NCI-H748 (cell line): Measurements from ENCODE around the gene RTN4RL1.

Source experiments
- DNase-seq: peaks from one replicate; lab custom pipeline; 2025; ENCODE audit not compliant: unreplicated experiment; lab: John Stamatoyannopoulos, UW

RTN4RL1 gene

DNA sequence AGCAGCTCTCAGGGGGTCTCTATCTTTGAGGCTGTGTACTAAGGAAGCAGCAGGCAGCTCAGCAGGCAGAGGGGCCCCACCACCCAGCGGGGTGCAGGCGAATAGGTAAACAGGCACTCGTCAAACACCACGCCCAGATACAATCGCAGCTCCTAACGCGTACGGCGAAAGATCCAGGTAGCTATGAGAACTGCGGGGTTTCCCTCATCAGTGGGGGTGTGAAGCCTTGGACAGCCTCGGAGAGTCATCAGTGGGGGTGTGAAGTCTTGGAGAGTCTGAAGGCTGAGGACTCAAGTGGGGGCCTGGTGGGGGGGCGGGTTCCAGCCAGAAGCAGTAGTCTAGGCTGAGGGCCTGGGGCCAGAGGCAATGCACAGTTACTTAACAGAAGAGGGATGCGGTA lies 69.0 kb downstream of the RTN4RL1 start:
- peak; percentile 71 for DNase-seq

DNA sequence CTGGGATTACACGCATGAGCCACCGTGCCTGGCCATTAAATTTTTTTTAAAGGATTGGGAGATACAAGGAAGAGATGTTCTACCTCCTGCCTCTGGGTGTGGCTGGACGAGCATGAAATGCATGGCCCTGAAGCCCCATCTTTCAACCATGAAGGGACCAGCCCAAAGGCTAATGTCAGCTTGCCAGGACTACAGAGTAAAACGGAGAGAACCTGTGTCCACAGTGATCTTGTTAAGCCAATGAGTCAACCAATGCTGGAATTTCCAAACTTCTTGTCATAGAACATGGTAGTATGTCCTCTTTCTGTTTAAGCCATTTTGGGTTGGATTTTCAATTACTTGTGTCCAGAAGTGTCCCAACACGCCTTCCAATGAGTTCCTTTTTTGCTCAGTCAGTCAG lies 71.3 kb downstream of the RTN4RL1 start:
- no peak for DNase-seq

DNA sequence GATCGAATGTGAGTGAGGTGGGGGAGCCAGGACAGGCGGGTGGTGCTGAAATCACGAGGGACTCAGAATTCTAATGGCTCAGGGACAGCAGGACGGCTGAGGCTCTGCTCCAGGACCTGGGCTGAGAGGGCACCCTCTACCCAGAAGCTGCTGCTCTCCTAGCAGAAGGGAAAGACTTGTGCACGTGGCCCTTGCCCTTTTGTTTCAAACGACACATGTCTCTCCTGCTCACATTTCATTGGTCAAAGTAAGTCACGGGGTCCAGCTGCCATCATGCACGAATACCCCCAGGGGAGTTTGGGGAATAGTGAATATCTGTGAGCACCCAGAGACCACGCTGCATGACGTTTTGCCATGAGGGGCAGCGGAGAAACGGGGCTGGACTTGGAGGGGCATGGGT lies 73.2 kb downstream of the RTN4RL1 start:
- no peak for DNase-seq

DNA sequence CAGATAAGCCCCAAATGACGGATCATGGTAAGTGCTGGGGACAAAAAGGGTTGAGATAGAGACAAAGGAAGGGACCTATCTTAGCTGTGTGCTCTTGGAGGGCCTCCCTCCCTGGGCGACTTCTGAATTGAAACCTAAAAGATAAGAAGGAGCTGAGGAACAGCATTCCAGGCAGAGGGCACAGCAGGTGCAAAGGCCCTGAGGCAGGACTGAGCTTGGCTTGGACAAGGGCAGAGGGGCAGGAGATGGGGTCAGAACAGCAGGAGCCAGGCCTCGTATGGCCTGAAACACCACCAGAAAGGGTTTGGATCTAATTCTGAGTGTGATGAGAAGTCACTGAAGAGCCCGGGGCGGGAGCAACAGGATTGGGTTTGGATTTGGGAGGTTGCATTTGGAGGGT lies 75.4 kb downstream of the RTN4RL1 start:
- no peak for DNase-seq

DNA sequence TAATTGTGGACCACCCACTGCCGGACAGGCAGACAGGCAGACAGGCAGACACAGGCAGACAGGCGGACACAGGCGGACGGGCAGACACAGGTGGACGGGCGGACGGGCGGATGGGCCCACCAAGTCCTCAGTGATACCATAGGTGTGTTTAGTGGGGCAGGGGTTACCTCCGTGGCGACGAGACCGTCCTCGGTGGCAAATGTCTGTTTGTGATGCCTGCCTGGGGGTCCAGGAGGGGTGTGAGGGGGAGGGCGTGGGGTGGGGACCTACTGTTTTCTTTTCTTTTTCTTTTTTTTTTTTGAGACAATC lies 76.7 kb downstream of the RTN4RL1 start:
- DNase-seq, result no peak

DNA sequence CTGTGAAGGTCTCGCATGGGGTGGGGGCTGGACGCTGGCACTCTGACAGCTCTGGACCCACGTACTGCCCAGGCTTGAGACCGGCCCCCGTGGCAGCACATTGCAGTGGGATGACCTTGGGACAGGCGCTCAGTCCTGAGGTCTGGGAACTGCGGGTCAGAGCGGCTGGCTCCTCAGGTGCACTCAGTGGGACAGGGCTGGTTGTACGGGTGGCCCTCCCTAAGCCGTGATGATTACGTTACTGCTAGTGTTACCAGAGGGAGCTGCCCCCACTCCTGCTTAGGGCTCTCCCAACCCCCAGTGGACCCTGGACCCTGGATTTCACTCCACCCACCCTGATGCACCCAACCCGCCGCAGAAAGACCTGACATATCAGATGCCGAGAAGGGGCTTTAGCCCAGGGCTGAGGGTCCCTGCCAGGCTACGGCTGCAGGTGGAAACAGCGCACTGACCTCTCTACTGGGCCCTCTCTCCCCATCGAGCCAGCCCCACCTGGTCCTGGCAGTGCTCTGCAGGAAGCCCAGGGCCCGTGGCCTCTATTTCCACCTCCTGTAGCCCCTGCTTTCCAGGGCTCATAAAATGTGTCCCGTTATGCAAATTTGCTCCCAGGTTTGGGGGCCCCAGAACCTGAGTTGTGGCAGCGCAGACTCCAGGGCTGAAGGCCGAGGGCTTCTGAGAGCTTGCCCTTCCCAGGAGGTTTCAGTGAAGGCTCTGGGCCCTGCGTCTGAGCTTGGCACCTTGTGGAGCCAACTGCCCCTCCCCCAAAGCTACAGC lies 77.2 kb downstream of the RTN4RL1 start:
- no peak for DNase-seq

DNA sequence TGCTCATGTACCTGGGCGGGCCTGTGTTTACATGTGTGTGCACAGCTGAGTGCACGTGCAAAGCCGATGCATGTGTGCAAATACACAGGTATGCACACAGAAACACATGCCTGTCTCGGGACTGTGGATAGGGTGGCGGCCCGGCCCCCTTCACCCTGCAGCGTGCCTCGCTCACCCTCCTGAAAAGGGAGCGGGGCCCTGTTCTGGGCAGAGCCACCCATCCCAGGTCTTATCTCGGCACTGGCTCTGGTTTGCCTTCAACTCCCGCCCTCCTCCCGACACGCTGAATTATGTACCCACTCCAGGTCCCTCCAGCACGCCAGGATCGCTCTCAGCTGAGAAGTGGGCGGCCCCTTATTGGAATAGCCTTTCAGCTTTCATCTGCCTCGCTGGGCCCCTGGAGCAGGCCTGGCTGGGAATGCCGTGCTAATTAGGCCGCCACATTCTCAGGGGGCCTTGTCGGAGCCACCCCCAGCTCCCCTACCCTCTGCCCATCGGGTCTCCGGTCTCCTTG lies 77.8 kb downstream of the RTN4RL1 start:
- no peak for DNase-seq

DNA sequence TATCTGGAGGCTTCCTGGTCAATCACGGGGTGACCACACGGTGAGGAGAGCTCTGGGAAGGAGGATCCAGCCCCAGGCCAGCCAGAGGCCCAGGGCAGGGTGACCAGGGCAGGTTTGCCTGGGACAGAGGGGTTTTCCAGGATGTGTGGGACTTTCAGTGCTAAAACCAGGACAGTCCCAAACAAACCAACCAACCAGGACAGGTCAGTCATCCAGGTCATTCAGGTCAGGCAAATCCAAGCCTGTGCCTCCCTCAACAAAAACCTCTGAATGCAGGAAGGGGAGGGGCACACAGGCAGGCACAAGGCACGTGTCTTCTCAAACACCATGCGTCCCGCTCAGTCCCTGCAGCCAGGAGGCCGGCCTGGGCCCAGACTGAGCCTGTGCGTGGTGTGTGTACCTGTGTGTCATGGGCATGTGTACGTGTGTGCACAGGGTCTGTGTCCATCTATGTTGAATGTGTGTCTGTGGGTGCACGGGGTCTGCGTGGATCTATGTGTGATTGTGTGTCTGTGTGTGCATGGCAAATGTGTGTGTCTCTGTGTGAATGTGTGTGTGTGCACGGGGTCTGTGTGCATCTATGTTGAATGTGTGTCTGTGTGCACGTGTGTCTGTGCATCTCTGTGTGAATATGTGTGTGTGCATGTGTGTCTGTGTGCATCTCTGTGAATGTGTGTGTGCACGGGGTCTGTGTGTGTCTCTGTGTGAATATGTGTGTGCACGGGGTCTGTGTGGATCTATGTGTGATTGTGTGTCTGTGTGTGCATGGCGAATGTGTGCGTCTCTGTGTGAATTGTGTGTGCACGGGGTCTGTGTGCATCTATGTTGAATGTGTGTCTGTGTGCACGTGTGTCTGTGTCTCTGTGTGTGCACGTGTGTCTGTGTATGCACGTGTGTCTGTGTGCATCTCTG lies 78.9 kb downstream of the RTN4RL1 start:
- DNase-seq, result no peak

DNA sequence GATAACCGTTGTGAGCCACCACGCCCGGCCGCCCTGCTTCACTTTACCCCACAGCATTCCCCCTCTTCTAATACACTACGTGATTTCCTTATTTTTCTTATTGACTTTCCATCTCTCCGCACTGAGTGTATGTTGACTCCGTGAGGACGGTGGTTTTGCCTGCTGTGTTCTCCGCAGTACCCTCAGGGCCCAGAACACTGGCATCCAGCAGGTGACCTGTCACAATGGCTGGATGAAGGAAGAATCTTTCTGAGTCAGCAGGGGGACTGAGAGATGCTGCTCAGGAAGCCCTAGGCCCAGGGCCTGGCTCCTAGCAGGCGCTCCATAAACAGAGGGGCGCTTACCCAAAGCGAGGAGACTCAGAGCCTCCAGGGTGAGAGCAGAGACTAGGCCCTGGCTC lies 79.5 kb downstream of the RTN4RL1 start:
- no peak for DNase-seq

DNA sequence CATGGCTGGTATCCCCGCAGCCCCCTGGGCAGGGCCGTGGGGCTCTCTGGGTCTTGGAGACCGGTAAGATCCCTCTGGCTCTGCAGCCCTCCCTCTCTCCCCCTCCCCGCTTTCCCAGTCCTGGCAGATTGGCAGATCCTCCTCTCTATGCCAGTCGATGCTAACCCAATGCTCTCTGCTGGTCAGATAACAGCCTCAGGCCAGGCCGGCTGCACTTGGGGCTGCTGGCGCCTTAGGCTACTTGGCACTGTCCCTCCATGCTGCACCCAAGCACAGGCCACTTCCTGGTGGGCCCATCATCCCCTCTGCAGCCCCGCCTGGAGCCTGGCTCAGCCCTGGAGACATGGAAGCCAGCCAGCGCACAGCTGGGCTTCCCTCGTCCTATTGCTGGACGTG lies 81.7 kb downstream of the RTN4RL1 start:
- no peak for DNase-seq

DNA sequence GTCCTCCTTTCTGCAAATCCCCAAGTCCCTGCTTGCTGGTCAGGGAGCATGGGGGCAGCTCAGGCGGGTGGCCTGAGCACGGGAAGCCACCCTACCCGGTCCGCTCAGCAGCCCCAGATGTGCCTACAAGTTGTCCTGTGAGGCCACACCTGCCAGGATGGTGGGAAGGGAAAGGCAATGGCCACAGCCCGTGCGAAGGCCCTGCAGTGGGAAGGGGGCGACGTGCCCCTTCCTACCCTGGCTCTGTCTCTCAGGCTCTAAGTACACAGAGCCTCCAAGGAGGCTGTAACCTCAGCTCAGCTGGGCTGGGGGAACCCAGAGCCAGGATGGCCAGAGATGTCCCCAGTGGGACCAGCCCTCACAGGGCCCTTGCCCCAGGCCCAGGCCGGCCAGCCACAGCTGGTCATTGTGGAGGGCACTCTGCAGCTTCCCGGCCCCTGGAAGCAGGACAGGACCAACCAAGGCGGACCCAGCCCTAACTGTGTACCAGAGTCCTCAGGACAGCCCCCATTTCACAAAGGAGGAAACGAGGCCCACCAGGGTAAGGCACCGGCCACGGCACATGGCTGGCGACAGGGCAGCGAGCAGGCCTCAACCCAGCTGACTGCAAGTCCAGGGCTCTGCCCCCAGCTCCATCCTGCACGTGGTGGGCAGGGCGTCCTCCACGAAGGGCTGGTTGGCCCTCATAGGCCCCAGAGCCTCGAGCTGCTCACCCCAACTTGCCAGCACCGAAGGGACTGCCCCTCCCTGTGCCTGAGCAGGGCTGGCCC lies 82.3 kb downstream of the RTN4RL1 start:
- DNase-seq, result no peak

DNA sequence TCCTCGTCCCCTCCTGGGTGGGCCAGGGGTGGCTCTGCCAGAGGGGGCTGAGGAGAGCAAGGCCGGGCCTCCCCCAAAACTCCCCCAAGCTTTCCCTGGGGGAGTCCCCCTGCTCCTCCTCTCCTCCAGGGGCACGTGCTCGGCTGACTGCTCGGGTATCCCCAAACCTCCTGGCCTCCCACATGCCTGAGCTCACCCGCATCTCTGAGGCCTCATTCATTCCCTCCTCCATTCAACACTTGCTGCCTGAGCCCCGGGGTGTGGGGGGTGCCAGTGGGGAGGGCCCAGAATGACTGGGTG lies 83.1 kb downstream of the RTN4RL1 start:
- no peak for DNase-seq

DNA sequence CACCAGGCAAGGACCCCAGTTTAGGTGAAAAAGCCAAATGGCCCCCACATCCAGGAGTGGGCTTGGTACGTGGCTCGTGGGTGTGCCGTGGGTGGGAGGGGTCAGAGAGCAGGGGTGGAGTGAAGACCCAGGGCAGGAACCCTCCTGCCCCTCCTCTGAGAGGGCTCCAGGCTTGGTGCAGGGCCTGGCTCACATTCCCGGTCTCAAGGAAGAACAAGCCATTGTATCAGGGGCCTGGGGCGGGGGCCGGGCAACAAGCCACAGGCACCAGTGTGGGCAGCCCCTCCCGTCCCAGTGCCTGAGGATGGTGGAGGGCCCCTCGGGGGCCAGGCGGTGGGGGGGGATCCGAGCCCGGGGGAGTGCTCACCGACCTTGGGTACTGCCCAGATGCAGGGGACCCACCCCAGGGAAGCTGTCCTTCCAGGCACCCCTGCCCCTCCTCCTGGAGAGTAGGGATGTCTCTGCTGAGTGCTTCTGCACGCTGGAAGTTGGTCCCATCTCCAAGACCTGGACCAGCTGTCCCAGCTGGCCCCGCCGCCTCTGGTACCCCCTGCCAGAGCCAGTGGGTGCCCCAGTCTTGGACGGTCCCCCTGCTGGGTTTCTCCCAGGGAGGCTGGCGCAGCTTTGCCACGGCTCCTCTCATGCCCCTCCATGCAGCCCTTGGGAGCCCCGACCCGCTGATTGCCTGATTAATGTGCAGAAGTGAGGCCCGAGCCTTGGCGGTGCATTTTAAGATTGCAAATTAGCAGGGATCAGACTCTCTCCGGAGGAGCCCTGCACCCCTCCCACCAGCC lies 83.7 kb downstream of the RTN4RL1 start:
- DNase-seq, result no peak

DNA sequence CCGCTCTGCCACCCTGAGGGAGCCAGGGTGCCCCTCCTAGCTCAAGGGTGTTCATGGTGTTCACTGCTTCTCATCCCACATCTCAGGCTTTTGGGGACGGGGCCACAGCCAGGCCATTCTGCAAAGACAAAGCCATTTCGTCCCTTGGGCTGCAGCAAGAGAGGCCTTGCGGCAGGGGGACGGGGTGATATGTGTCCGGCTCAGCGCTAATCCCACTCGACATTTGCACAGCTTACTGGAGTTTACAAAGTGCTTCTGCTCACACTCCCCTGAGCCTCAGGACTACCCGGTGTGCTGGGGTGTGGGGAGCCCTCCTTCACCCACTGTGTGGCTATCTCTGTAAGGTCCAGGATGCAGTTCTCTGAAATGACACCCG lies 84.3 kb downstream of the RTN4RL1 start:
- no peak for DNase-seq

DNA sequence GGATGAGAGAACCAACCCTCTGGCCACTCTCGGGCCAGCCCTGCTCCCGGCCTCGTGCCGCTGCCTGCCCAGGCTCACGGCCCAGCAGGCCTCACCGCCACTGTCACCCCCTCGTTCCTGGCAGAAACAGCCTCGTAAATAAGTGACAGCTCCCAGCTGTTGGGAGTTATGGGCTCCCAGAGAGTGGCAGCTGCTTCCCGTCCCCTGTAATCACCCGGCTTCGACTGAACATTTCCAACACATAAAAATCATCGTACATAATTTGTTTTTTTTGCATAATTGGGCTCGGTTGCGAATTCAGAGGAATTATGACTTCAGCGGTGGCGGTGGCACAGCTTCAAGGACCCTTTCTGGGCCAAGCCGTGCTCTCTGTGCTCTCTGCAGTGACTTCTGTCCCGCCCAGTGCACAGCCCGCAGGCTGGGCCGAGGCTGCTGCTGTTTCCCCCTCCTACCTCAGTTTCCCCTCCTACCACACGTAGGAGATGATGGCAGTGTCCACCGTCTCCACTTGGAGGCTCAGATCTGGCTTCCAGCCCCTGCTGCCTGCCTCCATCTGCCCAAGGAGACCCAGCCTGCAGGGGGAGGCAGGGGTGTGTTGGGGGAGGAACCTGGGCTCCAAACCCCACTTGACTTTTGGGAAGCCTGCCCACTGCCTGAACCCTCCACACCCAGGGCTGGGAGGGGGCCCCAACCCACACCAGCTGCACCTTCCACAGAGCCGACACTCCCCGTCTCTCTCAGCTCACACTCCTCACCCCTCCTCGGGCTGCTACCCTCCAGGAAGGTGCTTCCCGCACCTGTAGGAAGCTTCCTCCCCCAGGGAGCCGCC lies 84.9 kb downstream of the RTN4RL1 start:
- no peak for DNase-seq

DNA sequence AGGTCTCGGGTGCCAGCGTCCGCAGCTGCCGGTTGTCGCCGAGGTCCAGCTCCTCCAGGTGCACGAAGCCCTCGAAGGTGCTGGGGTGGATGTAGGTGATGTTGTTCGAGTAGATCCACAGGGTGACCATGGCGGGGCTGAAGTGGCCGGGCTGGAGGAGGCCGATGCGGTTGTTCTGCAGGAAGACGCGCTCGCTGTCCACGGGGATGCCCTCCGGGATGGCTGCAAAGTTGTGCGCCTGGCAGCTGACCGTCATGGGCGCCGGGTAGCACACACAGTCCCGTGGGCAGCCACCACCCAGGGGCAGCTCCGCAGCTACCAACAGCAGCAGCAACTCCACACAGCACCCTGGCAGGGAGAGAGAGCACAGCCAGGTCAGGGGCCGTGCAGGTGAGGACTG lies 87.7 kb downstream of the RTN4RL1 start:
- no peak for DNase-seq

DNA sequence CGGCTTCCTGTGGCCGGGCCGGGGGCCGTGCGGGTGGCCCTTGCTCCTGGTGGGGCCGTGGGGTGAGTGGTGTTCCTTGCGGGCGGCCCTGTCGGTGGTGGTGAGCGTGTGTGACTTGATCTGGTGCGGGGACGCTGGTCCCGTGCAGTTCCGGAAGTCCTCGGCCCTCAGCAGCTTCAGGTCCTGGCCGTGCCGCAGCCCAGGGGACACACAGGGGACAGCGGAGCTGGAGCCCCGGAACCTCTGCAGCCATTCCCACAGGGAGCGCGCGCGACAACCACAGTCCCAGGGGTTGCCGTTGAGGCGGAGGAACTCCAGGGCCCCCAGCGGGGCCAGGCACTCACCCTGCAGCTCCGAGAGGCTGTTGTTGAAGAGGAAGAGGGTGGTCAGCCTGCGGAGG lies 88.4 kb downstream of the RTN4RL1 start:
- no peak for DNase-seq

DNA sequence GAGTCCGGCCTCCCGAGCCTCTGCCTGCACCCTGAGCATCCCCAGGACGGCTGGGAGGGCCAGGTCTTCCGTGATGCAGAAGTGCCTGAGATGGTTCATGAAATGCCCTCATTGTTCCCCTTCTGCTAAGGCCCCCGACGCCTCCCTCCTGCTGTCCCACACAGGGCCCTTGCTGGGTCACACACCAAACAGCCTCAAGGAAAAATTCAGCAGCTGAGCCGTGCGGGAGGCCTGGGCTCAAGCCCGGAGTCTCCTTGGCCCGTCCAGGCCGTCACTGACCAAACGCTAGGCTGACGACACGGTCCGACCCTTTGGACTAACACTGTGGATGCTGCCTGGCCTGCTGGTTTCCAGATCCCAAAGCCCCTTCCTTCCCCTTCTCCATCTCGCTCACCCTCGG lies 90.2 kb downstream of the RTN4RL1 start:
- DNase-seq, result no peak

DNA sequence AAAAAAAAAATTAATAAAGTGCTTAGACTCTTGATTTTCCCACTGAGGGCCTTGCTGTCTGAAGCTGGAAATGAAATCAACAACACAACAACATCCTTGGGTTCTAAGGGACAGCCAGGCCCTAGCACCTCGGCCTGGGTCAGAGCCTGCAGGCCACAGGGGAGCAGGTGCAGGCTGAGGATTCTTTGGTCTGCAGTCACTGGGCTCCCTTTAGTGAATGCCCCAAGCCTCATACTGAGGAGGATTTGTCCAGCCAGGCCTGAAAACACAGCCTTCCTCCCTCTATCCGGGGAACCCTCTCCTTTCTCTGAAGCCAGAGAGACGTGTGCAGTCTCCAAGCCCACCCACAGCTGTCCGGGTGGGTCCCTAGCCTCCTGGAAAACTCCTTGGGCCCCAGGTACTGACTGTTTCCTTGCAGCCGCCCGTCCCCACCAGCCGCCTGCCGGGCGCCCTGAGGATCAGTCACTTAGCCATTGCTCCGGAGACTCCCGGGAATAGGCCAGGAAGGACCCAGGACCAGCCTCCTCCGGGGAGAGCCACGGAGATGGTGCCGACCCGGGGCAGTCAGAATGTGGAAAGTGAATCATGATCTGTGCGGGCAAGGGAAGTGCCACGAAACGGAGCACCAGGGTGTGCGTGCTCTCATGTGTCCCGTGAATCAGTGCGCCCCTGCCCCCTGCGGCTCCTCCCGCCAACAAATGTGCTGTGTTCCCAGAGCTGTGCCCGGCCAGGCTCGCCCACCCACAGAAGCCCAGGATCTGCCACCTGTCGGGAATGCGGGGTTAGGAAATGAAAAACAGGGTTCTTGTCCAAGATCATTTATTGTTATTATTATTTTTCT lies 91.0 kb downstream of the RTN4RL1 start:
- no peak for DNase-seq
